HG02642 (cell line): Measurements from ENCODE around the gene TIE1.
"Not testable (repeated sequence)": the region's sequence is repeated elsewhere in the genome, so short reads cannot be mapped to it uniquely, and the experiment has no call there.

Experiments used
- ATAC-seq: cut with Tn5 transposase; IDR thresholded peaks from one replicate; pipeline ENCODE4 v1.9.1; 2021; ENCODE audit warnings: mild to moderate bottlenecking; ENCODE audit not compliant: unreplicated experiment, poor library complexity

The TIE1 gene

GRCh38 chr1:43354936-43355335 lies 54.2 kb downstream of the TIE1 start:
- ATAC-seq: no peak

- ATAC-seq: no peak
These were observed 56.5 kb downstream of the TIE1 start for GRCh38 chr1:43357251-43357650.

- ATAC-seq: peak; percentile 10
These were observed 57.5 kb downstream of the TIE1 start for GRCh38 chr1:43358121-43358745.

- peak; percentile 96 for ATAC-seq
These were observed 58.2 kb downstream of the TIE1 start, which contains the start of gene CDC20 for GRCh38 chr1:43358746-43359693. Gene CDC20, plus strand, starts transcription at chr1:43358981. Its CDS starts 235 bp downstream, at chr1:43359216.

GRCh38 chr1:43359696-43360095 lies 58.9 kb downstream of the TIE1 start:
- no peak for ATAC-seq

GRCh38 chr1:43360616-43361015 lies 59.8 kb downstream of the TIE1 start:
- ATAC-seq: no peak

GRCh38 chr1:43363283-43363934 lies 62.6 kb downstream of the TIE1 start:
- no peak for ATAC-seq

GRCh38 chr1:43363935-43364525 lies 63.2 kb downstream of the TIE1 start:
- no peak for ATAC-seq

- no peak for ATAC-seq
These were observed 64.9 kb downstream of the TIE1 start for GRCh38 chr1:43365678-43366077.

GRCh38 chr1:43366179-43366578 lies 65.4 kb downstream of the TIE1 start:
- no peak for ATAC-seq

GRCh38 chr1:43366601-43367025 lies 65.8 kb downstream of the TIE1 start:
- ATAC-seq: no peak

- peak; percentile 61 for ATAC-seq
These were observed 66.5 kb downstream of the TIE1 start for GRCh38 chr1:43367026-43367903.

- peak; percentile 76 for ATAC-seq
These were observed 67.3 kb downstream of the TIE1 start, which contains the start of gene ELOVL1 for GRCh38 chr1:43367904-43368645. Gene ELOVL1, minus strand, starts transcription at chr1:43368011. Its CDS starts 2,402 bp downstream, at chr1:43365609.

- no peak for ATAC-seq
These were observed 67.9 kb downstream of the TIE1 start for GRCh38 chr1:43368646-43369020.

GRCh38 chr1:43369779-43370178 lies 69.0 kb downstream of the TIE1 start:
- ATAC-seq: not testable (repeated sequence)

GRCh38 chr1:43370564-43370963 lies 69.8 kb downstream of the TIE1 start:
- ATAC-seq: no peak

- ATAC-seq: no peak
These were observed 71.4 kb downstream of the TIE1 start for GRCh38 chr1:43372172-43372571.
